ENCODE results near the gene G6PD. TPM values are rescaled to one million over a fixed set of nuclear protein-coding genes. Genes with fewer than 3 reads are reported as not detected.

G6PD gene
- total and polyA plus RNA-seq, 2 of the 4 experiments (the other 2 are of a cell fraction), result 77.1 to 213 TPM

DNA sequence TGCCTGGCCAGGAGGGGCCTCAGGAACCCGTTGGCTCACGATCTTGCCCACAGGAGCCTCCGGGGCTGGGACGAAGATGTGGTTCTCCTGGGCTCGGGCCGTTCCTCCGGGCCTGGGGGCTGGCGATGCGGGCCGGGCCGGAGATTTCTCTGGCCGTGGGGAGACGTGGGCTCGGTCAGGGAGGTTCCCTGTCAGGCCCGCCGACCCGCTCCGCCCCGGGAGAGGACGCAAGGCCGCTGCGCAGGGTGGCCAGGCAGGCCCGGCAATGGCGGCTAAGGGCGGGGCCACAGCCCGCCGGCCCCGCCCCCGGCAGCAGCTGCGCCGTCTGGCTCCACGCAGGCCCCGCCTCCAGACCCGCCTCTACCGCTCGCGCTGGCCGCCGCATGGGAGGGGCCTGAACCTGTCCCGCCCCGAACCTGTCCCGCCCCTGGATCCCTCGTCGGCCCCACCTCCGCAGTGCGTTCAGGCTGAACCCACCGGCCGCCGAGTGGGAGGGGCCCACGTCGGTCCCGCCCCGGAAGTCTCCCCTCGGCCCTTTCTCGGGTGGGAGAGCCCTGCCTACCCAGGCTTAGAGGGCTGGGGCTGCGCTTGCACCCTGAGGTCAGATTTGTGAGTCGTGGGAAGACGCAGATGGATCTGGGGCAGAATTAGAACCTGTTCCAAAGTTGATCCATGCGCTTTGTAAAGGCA lies 30.5 kb downstream of the G6PD start, which contains the start of gene FAM3A:
Gene FAM3A (minus strand): TSS at position 267 of the 690 bp plus-strand sequence. CDS start 460 bp downstream, outside the sequence.
- CTCF ChIA-PET, result no interaction called here
- Histone ChIP-seq H2AK9ac (replicated peaks; ENCODE audit: low read depth, low read length, poor library complexity) (peak within 1 kb of the TSS; percentile 90), H4K20me1 (ENCODE audit: insufficient read depth, low read length) (no peaks in the 10 kb centered on the region), H3K9ac (ENCODE audit: low read depth, low read length) (peak within 1 kb of the TSS; percentile 79), H3K18ac (ENCODE audit: low read depth, low read length) (peak within 1 kb of the TSS; percentile 45), H2BK120ac (ENCODE audit: low read depth, low read length) (no peak within 1 kb of the TSS), H3K4me3 (ENCODE audit: insufficient read depth, low read depth, low read length) (peak within 1 kb of the TSS; percentile 87), H3K4me2 (ENCODE audit: low read depth, low read length) (peak within 1 kb of the TSS; percentile 94), H3K56ac (ENCODE audit: extremely low read depth, insufficient read depth, low read length) (peak within 1 kb of the TSS; percentile 71; the same call in 1 of the 2 replicates), H3K9me1 (ENCODE audit: insufficient read depth, low read length) (peaks cover 3% of the 10 kb centered on the region), H2BK20ac (ENCODE audit: low read depth, low read length) (no peak within 1 kb of the TSS), H4K91ac (ENCODE audit: insufficient read depth, low read depth, low read length) (peak within 1 kb of the TSS; percentile 73), H3K23ac (ENCODE audit: low read depth, low read length) (peak within 1 kb of the TSS; percentile 78), H2AFZ (replicated peaks; ENCODE audit: low read length, poor library complexity) (peak within 1 kb of the TSS; percentile 85), H3K9me3 (ENCODE audit: control insufficient read depth, insufficient read depth, low read length) (no peaks in the 10 kb centered on the region), H3K36me3 (ENCODE audit: control insufficient read depth, insufficient read depth, low read length) (no peaks in the 10 kb centered on the region; the same call in 1 of the 2 replicates), H2BK15ac (ENCODE audit: low read depth, low read length) (no peak within 1 kb of the TSS), H3K4ac (ENCODE audit: low read depth, low read length) (peak within 1 kb of the TSS; percentile 62), H2AK5ac (ENCODE audit: low read depth, low read length) (peak within 1 kb of the TSS; percentile 81), H3K27me3 (ENCODE audit: control insufficient read depth, insufficient read depth, low read length) (no peaks in the 10 kb centered on the region), H3K27ac (ENCODE audit: insufficient read depth, low read length) (peak within 1 kb of the TSS; percentile 91), H3K14ac (replicated peaks; ENCODE audit: low read depth, low read length) (peak within 1 kb of the TSS; percentile 68), H2BK5ac (ENCODE audit: low read depth, low read length, poor library complexity, severe bottlenecking) (peak within 1 kb of the TSS; percentile 80), H4K5ac (ENCODE audit: low read depth, low read length) (peak within 1 kb of the TSS; percentile 27), H4K8ac (ENCODE audit: low read depth in 2 of 2, low read length in 2 of 2) (peak within 1 kb of the TSS; percentile 40 to 83; a peak in 3 of 4 replicates), H3K4me1 (ENCODE audit: control insufficient read depth, insufficient read depth, low read length) (peaks cover 8% of the 10 kb centered on the region; the same call in 1 of the 2 replicates), H3K79me1 (ENCODE audit: low read depth in 1 of 2, low read length in 2 of 2) (peaks cover 8 to 12% of the 10 kb centered on the region in 2 experiments; a peak in 2 of 4 replicates)
- in situ Hi-C loops (cut with MboI; ENCODE audit: low sequenced_read_pairs), result no loop called here
- TF ChIP-seq POLR2A (IDR thresholded peaks at IDR 0.05; ENCODE audit: low read depth, low read length) (peak; percentile 71; the same call in 1 of the 2 replicates), MAFK (IDR thresholded peaks at IDR 0.05; ENCODE audit: low read depth, low read length) (no peak), MXI1 (IDR thresholded peaks at IDR 0.05; ENCODE audit: borderline replicate concordance, low read depth, low read length) (0 out of 2 replicates have a peak, but pooled peaks have one; percentile 5), CHD1 (IDR thresholded peaks at IDR 0.05; ENCODE audit: low read depth, low read length) (no peak), RFX5 (IDR thresholded peaks at IDR 0.05; ENCODE audit: low read depth, low read length) (no peak), RAD21 (IDR thresholded peaks at IDR 0.05; ENCODE audit: low read length) (no peak)
- TF ChIP-seq, protein P1, sequence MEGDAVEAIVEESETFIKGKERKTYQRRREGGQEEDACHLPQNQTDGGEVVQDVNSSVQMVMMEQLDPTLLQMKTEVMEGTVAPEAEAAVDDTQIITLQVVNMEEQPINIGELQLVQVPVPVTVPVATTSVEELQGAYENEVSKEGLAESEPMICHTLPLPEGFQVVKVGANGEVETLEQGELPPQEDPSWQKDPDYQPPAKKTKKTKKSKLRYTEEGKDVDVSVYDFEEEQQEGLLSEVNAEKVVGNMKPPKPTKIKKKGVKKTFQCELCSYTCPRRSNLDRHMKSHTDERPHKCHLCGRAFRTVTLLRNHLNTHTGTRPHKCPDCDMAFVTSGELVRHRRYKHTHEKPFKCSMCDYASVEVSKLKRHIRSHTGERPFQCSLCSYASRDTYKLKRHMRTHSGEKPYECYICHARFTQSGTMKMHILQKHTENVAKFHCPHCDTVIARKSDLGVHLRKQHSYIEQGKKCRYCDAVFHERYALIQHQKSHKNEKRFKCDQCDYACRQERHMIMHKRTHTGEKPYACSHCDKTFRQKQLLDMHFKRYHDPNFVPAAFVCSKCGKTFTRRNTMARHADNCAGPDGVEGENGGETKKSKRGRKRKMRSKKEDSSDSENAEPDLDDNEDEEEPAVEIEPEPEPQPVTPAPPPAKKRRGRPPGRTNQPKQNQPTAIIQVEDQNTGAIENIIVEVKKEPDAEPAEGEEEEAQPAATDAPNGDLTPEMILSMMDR (conservative IDR thresholded peaks at IDR 0.05; ENCODE audit: low read depth, low read length), result no peak
- ATAC-seq (ENCODE audit: low read depth), result peak; percentile 96
- POLR2A ChIA-PET (ENCODE audit: unreplicated experiment), result interaction anchor here (0.7 kb wide), 1 partner anchor 19 kb away, joined by 3 read pairs; no protein-coding TSS in a partner anchor
- 39% methylated on average over 20 of the region's 59 CpGs; no CpG with 5 or more reads in 1 of the 2 experiments for WGBS, 2 experiments (ENCODE audit: extremely low coverage in 2 of 2, insufficient read length in 1 of 2)
- dilution Hi-C loops (cut with HindIII; ENCODE audit: low sequenced_read_pairs, unreplicated experiment), result no loop called here
- intact Hi-C loops (cut with micrococcal nuclease), result loop anchor here (2.0 kb wide), 2 partner anchors 25 to 31 kb away; partner anchors contain the start of genes G6PD, IKBKG and SLC10A3
- peak; percentile 85 for DNase-seq
- BruUV-seq (replicated peaks), result no TSS peak
